ENCODE data around the gene NCOA7.

- TF ChIP-seq HINFP (tag; conservative IDR thresholded peaks at IDR 0.05; ENCODE audit: low read depth) (no peak), KLF6 (CRISPR knock-in tag; IDR thresholded peaks at IDR 0.05; ENCODE audit: borderline replicate concordance) (no peak), JUND (IDR thresholded peaks at IDR 0.05; ENCODE audit: borderline replicate concordance, low read depth, low read length) (no peak), JUND (tag; IDR thresholded peaks at IDR 0.05; ENCODE audit: borderline replicate concordance, low read depth, low read length) (no peak), RBFOX2 (IDR thresholded peaks at IDR 0.05; ENCODE audit: low read depth, low read length) (no peak), ZNF395 (CRISPR knock-in tag; IDR thresholded peaks at IDR 0.05) (no peak), GABPA (tag; conservative IDR thresholded peaks at IDR 0.05; ENCODE audit: low read depth) (no peak), POLR2A (conservative IDR thresholded peaks at IDR 0.05) (no peak)
These were observed 159.5 kb downstream of the NCOA7 start for GRCh38 chr6:125950293-125950692.
